Measurements from ENCODE around the gene ALPG. TPM values are rescaled to one million over a fixed set of nuclear protein-coding genes. Genes with fewer than 3 reads are reported as not detected.
"Not testable (repeated sequence)": the region's sequence is repeated elsewhere in the genome, so short reads cannot be mapped to it uniquely, and the experiment has no call there.

The ALPG gene
- polyA plus RNA-seq, 1 donor (not counting 4 experiments of a cell fraction or from before 2014, with no cell fraction given): not detected

DNA sequence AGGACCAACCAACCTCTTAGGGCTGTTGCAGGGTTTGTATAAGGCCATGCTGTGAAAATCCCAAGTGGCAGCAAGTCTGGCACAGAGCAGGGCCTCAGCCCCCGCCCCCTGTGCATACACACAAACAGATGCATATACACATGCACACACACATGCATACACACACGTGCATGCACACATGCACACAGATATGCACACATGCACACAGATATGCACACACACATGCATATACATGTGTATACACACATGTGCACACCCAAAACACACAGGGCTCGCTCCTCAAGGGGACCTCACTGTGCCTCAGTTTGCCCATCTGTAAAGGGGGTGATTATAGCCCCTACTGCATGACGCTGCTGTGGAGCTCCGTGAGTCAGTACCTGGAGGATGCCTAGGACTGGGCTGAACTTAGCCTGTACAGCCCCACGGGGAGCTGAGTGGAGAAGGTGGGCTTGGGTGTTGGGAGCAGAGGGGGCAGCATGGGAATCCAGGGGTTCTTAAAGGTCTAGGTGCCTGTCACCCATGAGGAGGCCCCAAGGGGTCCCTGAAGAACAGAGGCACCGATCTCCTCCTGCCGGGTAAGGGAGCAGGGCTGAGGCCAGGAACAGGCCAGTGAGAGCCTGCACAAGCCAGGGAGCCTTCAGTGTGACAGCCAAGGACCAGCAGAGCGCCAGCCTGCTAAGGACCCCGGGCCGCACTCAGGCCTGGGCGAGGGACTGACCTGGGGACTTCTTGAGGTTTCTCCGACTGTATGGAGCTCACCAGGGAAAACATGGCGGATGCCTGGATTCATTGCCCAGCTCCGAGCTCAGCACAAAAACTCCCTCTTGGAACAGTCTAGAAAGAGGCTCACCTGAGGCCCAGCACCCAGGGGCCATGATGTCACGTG, 25.3 kb downstream of the ALPG start:
- Histone ChIP-seq H3K9ac (ENCODE audit: control insufficient read depth, extremely low read depth, insufficient read depth, low read length) (no peak overlapping the region), H3K27ac (ENCODE audit: control insufficient read depth, insufficient read depth, low read length) (no peak overlapping the region), H3K4me1 (ENCODE audit: control insufficient read depth, extremely low read depth, insufficient read depth, low read length) (no peaks in the 10 kb centered on the region), H3K36me3 (ENCODE audit: control insufficient read depth in 2 of 2, extremely low read depth in 1 of 2, insufficient read depth in 2 of 2, low read length in 2 of 2) (no peaks in the 10 kb centered on the region), H3K79me2 (ENCODE audit: control insufficient read depth, insufficient read depth, low read length) (no peaks in the 10 kb centered on the region), H3K27me3 (ENCODE audit: control insufficient read depth, extremely low read depth, insufficient read depth, low read length) (no peaks in the 10 kb centered on the region), H3K4me3 (ENCODE audit: control insufficient read depth in 2 of 3, extremely low read depth in 1 of 3, insufficient read depth in 2 of 3, low read depth in 1 of 3, low read length in 3 of 3) (no peak overlapping the region), H2AFZ (ENCODE audit: control insufficient read depth, low read length) (no peak overlapping the region), H3K9me1 (ENCODE audit: control insufficient read depth, extremely low read depth, insufficient read depth, low read length) (no peaks in the 10 kb centered on the region), H3K9me3 (ENCODE audit: control insufficient read depth, low read depth, low read length) (no peaks in the 10 kb centered on the region), H3K4me2 (ENCODE audit: control insufficient read depth, extremely low read depth, insufficient read depth, low read depth, low read length) (no peak overlapping the region), H4K20me1 (ENCODE audit: control insufficient read depth, extremely low read depth, insufficient read depth, low read length) (no peaks in the 10 kb centered on the region)
- no peak for FAIRE-seq
- dilution Hi-C loops (cut with MboI; ENCODE audit: extremely low pct_ligation_motif_present, low sequenced_read_pairs): loop anchor here (25.0 kb wide), 1 partner anchor 545 kb away; no protein-coding TSS in a partner anchor
- no peak for DNase-seq (ENCODE audit: low read depth, low spot score)
- TF ChIP-seq EZH2 (IDR thresholded peaks at IDR 0.05; ENCODE audit: low read length) (no peak), CTCF (optimal IDR thresholded peaks at IDR 0.05 in 1 of 3, IDR thresholded peaks at IDR 0.05 in 1 of 3, conservative IDR thresholded peaks at IDR 0.05 in 1 of 3; ENCODE audit: extremely low read depth in 1 of 3, insufficient read depth in 2 of 3, low read length in 3 of 3) (no peak)

GRCh38 chr2:232432598-232433184, 26.0 kb downstream of the ALPG start:
- H4K20me1 ChIP-seq (ENCODE audit: control insufficient read depth, extremely low read depth, insufficient read depth, low read length): no peaks in the 10 kb centered on the region
- no peak overlapping the region for H3K9ac ChIP-seq (ENCODE audit: control insufficient read depth, extremely low read depth, insufficient read depth, low read length)
- H3K4me3 ChIP-seq (ENCODE audit: control insufficient read depth in 2 of 3, extremely low read depth in 1 of 3, insufficient read depth in 2 of 3, low read depth in 1 of 3, low read length in 3 of 3): no peak overlapping the region
- no peaks in the 10 kb centered on the region for H3K9me1 ChIP-seq (ENCODE audit: control insufficient read depth, extremely low read depth, insufficient read depth, low read length)
- H3K9me3 ChIP-seq (ENCODE audit: control insufficient read depth, low read depth, low read length): no peaks in the 10 kb centered on the region
- H3K27me3 ChIP-seq (ENCODE audit: control insufficient read depth, extremely low read depth, insufficient read depth, low read length): peaks cover 3% of the 10 kb centered on the region
- no peaks in the 10 kb centered on the region for H3K4me1 ChIP-seq (ENCODE audit: control insufficient read depth, extremely low read depth, insufficient read depth, low read length)
- no peaks in the 10 kb centered on the region for H3K79me2 ChIP-seq (ENCODE audit: control insufficient read depth, insufficient read depth, low read length)
- TF ChIP-seq EZH2 (IDR thresholded peaks at IDR 0.05; ENCODE audit: low read length): no peak
- TF ChIP-seq CTCF (optimal IDR thresholded peaks at IDR 0.05 in 1 of 3, IDR thresholded peaks at IDR 0.05 in 1 of 3, conservative IDR thresholded peaks at IDR 0.05 in 1 of 3; ENCODE audit: extremely low read depth in 1 of 3, insufficient read depth in 2 of 3, low read length in 3 of 3): no peak
- DNase-seq (ENCODE audit: low read depth, low spot score): no peak
- no peak for FAIRE-seq
- H3K4me2 ChIP-seq (ENCODE audit: control insufficient read depth, extremely low read depth, insufficient read depth, low read depth, low read length): no peak overlapping the region
- no peak overlapping the region for H3K27ac ChIP-seq (ENCODE audit: control insufficient read depth, insufficient read depth, low read length)
- H3K36me3 ChIP-seq (ENCODE audit: control insufficient read depth in 2 of 2, extremely low read depth in 1 of 2, insufficient read depth in 2 of 2, low read length in 2 of 2): no peaks in the 10 kb centered on the region
- dilution Hi-C loops (cut with MboI; ENCODE audit: extremely low pct_ligation_motif_present, low sequenced_read_pairs): loop anchor here (25.0 kb wide), 1 partner anchor 545 kb away; no protein-coding TSS in a partner anchor
- no peak overlapping the region for H2AFZ ChIP-seq (ENCODE audit: control insufficient read depth, low read length)

- DNase-seq (ENCODE audit: low read depth, low spot score); H4K20me1 ChIP-seq (ENCODE audit: control insufficient read depth, extremely low read depth, insufficient read depth, low read length); H3K4me3 ChIP-seq (ENCODE audit: control insufficient read depth in 2 of 3, extremely low read depth in 1 of 3, insufficient read depth in 2 of 3, low read depth in 1 of 3, low read length in 3 of 3); H3K4me2 ChIP-seq (ENCODE audit: control insufficient read depth, extremely low read depth, insufficient read depth, low read depth, low read length); H2AFZ ChIP-seq (ENCODE audit: control insufficient read depth, low read length); H3K27ac ChIP-seq (ENCODE audit: control insufficient read depth, insufficient read depth, low read length); H3K9me3 ChIP-seq (ENCODE audit: control insufficient read depth, low read depth, low read length); H3K4me1 ChIP-seq (ENCODE audit: control insufficient read depth, extremely low read depth, insufficient read depth, low read length); H3K79me2 ChIP-seq (ENCODE audit: control insufficient read depth, insufficient read depth, low read length); FAIRE-seq; H3K9ac ChIP-seq (ENCODE audit: control insufficient read depth, extremely low read depth, insufficient read depth, low read length); H3K9me1 ChIP-seq (ENCODE audit: control insufficient read depth, extremely low read depth, insufficient read depth, low read length); H3K27me3 ChIP-seq (ENCODE audit: control insufficient read depth, extremely low read depth, insufficient read depth, low read length); H3K36me3 ChIP-seq (ENCODE audit: control insufficient read depth in 2 of 2, extremely low read depth in 1 of 2, insufficient read depth in 2 of 2, low read length in 2 of 2): not testable (repeated sequence)
- dilution Hi-C loops (cut with MboI; ENCODE audit: extremely low pct_ligation_motif_present, low sequenced_read_pairs): loop anchor here (25.0 kb wide), 1 partner anchor 546 kb away; no protein-coding TSS in a partner anchor
These were observed 27.0 kb downstream of the ALPG start for GRCh38 chr2:232433622-232434021.
